NCI-H2196 treated with DMSO at 0.1 percent for 48 hours (cell line): ENCODE results near the gene STRIP1.
"Not testable (repeated sequence)": the region's sequence is repeated elsewhere in the genome, so short reads cannot be mapped to it uniquely, and the experiment has no call there.

Source experiments
- DNase-seq: peaks from one replicate; lab custom pipeline; 2025; ENCODE audit not compliant: unreplicated experiment; lab: John Stamatoyannopoulos, UW

Gene STRIP1

GRCh38 chr1:110007046-110007830 is 27.2 kb upstream of the STRIP1 start:
- DNase-seq = no peak

DNA sequence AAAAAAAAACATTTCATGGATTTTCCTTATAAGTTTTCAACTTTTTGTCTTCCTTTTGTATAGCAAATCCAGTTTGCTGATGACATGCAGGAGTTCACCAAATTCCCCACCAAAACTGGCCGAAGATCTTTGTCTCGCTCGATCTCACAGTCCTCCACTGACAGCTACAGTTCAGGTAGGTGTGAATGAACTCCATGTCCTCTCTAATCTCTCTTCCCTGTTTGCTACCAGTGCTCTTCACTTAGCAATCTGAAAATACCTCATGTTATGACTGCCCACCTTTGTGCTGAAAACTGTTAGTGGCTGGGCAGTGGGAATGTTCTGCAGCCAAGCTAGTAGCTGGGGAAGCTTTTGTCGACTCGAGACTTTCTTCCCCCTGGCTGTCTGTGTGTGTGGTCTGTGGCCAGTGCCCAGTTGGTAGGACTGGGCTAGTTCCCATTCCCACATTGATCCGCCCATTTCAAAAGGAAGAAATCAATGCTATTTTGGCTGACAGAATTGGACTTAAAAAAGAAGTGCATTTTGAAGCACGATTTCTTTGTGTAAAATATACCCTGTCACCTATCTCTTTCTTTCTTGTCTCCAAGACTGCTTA is 25.4 kb upstream of the STRIP1 start:
- DNase-seq = no peak

DNA sequence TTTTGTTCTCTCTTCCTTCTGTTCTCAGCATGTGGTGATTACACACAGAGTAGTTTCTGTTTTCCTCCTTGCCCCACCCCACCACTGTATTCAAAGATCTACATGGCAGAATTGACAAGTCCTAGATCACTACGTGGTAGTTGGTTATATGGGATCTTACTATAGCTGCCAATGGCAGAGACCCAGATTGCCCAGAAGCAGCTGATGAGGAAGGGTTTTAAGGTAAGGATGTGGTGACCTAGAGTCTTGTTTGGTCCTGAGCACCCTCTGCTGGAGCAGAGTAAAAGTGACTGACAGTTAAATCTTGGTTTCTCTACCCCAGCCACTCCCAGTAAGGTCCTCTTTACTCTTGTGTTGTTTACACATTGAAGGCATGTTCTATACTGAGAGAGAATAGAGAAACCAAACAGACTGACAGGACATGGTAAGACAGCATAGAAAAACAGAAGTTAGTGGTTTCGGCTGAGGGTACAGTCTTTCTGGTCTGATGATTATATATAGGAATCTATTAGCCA is 22.8 kb upstream of the STRIP1 start:
- peak; percentile 17 for DNase-seq

DNA sequence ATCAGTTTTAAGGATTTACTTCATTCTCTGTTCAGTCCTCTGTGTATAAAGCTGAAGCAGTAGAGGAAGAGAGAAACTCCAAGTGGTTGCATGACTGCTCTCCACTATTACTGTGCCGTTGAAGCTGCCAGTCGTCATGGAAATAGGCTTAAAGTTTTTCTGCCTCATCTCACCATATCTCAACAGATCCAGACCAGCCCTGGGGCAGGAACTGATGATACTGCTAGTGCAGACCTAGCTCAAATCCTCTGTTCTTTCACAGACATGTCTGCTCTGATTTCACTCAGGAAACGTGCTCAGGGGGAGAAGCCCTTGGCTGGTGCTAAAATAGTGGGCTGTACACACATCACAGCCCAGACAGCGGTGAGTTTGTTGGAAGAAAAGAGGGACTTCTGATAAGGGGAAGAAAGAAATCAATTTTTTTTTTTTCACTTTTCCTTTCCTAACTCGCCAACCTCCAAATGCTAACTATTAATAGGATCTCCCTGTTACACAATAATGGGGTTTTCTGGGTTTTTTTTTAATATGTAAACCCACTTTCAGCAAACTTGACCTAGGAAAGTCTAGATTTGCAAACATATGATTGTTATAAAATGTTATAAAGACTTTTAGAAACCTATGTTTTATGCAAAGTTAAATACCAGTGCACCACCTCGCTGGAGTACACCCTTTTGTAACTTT is 22.2 kb upstream of the STRIP1 start:
- no peak for DNase-seq

GRCh38 chr1:110017792-110018191 is 16.6 kb upstream of the STRIP1 start:
- no peak for DNase-seq

DNA sequence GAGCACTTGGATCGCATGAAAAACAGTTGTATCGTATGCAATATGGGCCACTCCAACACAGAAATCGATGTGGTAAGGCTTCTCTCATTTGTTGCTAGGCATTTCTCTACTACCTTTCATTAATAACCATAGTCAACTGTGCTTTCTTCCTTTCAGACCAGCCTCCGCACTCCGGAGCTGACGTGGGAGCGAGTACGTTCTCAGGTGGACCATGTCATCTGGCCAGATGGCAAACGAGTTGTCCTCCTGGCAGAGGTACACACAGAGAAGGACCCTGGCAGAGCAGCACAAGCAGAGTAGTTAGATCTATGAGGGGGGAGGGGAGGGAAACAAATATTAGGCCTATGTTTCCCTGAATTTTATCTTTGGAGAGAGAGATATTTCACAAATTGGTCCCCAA is 16.0 kb upstream of the STRIP1 start:
- no peak for DNase-seq

DNA sequence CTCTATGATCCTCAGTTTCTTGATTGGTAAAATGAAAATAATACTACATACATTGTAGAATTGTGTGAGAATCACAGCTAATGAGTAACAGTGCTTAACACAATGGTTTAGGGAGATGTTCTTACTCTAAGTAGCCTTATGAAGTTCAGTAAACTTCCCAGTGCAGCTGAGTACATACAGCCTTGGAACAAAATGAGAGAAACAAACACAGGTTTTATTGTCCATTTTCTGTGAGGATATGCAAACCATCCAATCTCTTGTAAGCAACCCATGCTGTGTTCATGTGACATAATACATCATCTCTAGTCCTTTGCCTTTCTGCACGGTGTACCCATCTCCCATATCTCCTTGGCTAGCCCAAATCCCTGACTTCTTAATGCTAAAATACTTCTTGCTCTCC is 14.7 kb upstream of the STRIP1 start:
- no peak for DNase-seq

- DNase-seq = no peak
Observed at GRCh38 chr1:110021285-110021684, 13.1 kb upstream of the STRIP1 start.

DNA sequence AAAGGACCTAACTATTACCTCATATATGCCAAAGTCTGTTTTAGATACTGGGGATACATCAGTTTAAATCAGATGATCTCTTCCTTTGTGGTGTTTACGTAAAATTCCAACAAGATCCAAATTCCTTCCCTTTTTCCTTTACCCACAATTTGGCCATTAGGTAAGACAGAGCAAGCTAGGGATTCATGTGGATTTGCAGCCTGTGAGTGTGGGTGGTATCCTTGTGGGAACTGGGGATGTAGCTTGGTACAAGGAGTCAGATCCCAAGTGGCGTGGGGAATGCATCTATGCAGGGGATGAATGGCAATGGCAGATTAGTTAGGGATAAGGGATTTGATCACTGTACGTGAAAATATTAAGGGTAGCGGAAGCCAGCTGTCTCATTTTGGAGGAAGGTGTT is 9.8 kb upstream of the STRIP1 start:
- DNase-seq = no peak

DNA sequence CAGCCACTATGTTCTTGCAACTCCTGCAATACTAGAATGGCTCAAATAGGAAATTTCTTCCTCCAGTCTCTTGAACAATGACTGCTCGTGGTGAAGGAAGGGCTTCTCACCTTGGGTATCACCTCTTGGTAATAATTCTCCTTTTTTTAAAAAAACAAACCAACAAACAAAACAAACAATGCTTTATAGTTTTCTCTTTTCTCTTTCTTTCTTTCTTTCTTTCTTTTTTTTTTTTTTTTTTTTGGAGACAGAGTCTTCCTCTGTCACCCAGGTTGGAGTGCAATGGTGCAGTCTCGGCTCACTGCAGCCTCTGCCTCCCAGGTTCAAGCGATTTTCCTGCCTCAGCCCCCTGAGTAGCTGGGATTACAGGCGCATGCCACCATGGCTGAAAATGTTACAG is 3.7 kb upstream of the STRIP1 start:
- DNase-seq = not testable (repeated sequence)

- DNase-seq = no peak
Observed at GRCh38 chr1:110032327-110032726, 2.1 kb upstream of the STRIP1 start.

DNA sequence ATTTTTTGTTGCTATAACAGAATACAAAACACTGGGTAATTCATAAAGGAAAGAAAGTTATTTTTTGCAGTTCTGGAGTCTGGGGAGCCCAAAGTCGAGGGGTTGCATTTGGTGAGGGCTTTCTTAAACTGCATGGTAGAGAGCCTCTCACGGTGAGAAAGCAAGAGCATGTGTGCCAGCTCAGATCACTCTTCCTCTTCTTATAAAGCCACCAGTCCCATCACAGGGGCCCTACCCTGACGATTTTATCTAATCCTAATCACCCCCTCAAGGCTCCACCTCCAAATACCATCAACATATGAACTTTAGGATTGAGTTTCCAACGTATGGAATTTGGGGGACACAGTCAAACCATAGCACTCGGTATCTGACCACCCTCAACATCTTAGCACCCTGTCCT is 1.0 kb upstream of the STRIP1 start:
- DNase-seq = no peak

GRCh38 chr1:110034040-110034450 is 379 bp upstream of the STRIP1 start:
- no peak for DNase-seq

GRCh38 chr1:110035236-110035752 is 870 bp downstream of the STRIP1 start:
- DNase-seq = no peak

DNA sequence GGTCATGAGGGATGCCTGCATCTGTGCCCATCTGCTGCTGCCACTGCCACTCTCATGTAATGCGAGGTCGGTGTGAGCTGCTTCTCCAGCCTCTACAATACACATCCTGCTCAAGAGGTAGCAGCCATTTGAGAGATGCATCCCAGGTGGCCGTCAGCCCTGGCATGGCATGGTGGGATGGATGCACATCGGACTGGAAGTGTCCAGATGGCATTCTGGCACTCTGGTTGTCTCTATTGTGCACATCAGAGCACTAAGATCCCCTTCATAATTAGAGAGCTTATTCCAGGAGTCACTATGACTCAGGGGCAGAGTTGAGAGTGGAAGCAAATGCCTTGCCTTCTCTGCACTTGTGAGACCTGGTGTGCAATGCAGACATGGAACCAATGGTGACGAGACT is 3.8 kb downstream of the STRIP1 start:
- no peak for DNase-seq

- DNase-seq = no peak
Observed at GRCh38 chr1:110039641-110040040, 5.2 kb downstream of the STRIP1 start.

DNA sequence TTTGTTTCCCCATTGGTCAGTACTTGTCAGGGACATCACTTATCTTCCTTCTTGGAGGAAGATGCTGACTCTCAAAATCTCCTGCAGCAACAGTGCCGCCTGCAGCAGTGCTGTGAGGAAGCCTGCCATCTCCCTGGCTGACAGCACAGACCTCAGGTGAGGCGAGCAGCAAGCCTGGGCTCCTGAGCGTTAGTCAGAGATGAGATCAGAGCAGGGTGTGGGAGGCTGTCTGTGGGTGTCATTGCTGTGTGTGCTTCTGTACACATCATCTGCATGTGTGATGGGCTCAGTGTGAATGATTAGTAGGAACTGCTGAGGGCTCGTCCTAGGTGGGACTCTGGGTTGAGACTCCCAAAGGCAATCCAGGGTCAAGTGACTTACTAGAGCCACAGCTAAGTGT is 6.1 kb downstream of the STRIP1 start:
- no peak for DNase-seq

GRCh38 chr1:110043016-110043415 is 8.6 kb downstream of the STRIP1 start:
- DNase-seq = no peak

DNA sequence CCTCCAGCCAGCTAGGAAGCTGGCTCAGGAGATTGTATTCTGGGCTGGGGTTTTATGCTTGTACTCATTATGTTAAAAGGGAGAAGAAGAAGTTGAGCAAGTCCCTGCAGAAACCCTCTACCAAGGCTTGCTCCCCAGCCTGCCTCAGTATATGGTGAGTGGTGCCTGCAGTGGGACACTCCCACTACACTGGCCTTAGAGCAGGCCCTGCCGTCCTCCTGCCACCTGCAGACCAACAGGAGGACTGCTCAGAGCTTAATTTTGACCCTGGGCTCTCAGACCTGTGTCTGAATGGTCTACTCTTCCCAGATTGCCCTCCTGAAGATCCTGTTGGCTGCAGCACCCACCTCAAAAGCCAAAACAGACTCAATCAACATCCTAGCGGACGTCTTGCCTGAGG is 13.0 kb downstream of the STRIP1 start:
- DNase-seq = no peak

GRCh38 chr1:110048240-110048639 is 13.8 kb downstream of the STRIP1 start:
- no peak for DNase-seq

DNA sequence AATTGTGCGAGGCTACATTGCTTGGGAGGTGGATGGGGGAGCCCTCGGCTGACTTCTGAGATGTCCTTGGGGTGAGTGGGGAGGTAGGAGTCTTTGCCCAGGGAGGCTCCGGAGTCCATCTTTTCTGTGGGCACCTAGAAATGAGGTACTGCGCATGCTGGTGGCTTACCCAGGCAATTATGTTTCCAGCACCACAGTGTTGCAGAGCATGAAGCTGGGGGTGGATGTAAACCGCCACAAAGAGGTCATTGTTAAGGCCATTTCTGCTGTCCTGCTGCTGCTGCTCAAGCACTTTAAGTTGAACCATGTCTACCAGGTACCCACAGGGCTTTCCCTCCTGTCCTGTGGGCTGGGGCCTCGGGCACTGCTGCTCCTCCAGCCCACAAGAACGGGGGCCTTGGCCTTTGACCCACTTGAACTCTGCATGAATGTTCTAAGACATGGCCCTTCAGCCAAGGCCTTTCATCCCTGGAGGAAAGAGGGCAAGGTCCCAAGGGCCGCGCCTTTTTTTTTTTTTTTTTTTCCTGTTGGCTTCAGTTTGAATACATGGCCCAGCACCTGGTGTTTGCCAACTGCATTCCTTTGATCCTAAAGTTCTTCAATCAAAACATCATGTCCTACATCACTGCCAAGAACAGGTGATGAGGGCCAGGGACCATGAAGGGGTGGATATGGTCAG is 14.6 kb downstream of the STRIP1 start:
- no peak for DNase-seq
